ENCODE data around the gene CLCN2. TPM values are rescaled to one million over a fixed set of nuclear protein-coding genes. Genes with fewer than 3 reads are reported as not detected.
"Not testable (repeated sequence)": the region's sequence is repeated elsewhere in the genome, so short reads cannot be mapped to it uniquely, and the experiment has no call there.

Gene CLCN2
- total RNA-seq, 2 experiments from 2014 or later: 3.0 to 3.6 TPM

- POLR2A ChIA-PET: no interaction called here
- Mint-ChIP-seq H3K36me3 (ENCODE audit: low read depth) (no peaks in the 10 kb centered on the region), H3K4me3 (no peak overlapping the region), H3K4me1 (no peaks in the 10 kb centered on the region), H3K27me3 (no peaks in the 10 kb centered on the region), H3K27ac (no peak overlapping the region), H3K9me3 (no peaks in the 10 kb centered on the region)
- CTCF ChIA-PET: interaction anchor here (0.6 to 2.2 kb wide), 2 partner anchors 8 to 186 kb away, joined by 3 to 8 read pairs; partner anchors contain the start of gene FAM131A
- no peak for DNase-seq
Observed at GRCh38 chr3:184344579-184345316, 16.7 kb downstream of the CLCN2 start.

- Mint-ChIP-seq H3K27me3 (no peaks in the 10 kb centered on the region), H3K9me3 (no peaks in the 10 kb centered on the region), H3K36me3 (ENCODE audit: low read depth) (no peaks in the 10 kb centered on the region), H3K4me3 (no peak overlapping the region), H3K4me1 (peaks cover 3% of the 10 kb centered on the region), H3K27ac (no peak overlapping the region)
- ChIA-PET POLR2A (no interaction called here), CTCF (no interaction called here)
- no peak for DNase-seq
Observed at GRCh38 chr3:184343200-184343876, 18.1 kb downstream of the CLCN2 start.

DNA sequence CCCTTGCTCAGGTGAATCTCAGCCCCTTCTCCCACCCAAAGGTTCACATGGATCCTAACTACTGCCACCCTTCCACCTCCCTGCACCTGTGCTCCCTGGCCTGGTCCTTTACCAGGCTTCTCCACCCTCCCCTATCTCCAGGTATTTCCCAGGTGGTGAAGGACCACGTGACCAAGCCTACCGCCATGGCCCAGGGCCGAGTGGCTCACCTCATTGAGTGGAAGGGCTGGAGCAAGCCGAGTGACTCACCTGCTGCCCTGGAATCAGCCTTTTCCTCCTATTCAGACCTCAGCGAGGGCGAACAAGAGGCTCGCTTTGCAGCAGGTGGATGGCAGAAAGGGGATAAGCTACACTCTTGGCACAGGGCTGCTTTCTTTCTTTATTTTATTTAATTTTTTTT, 19.5 kb downstream of the CLCN2 start:
- H3K27ac Mint-ChIP-seq: no peak overlapping the region
- H3K9me3 Mint-ChIP-seq: no peaks in the 10 kb centered on the region
- no peak for DNase-seq
- no peaks in the 10 kb centered on the region for H3K27me3 Mint-ChIP-seq
- ChIA-PET CTCF (interaction anchor here (0.8 to 1.9 kb wide), 2 partner anchors 10 to 12 kb away, joined by 4 to 5 read pairs; no protein-coding TSS in a partner anchor), POLR2A (no interaction called here)
- H3K4me1 Mint-ChIP-seq: peaks cover 15% of the 10 kb centered on the region
- no peaks in the 10 kb centered on the region for H3K36me3 Mint-ChIP-seq (ENCODE audit: low read depth)
- H3K4me3 Mint-ChIP-seq: no peak overlapping the region

GRCh38 chr3:184339451-184340135, 21.8 kb downstream of the CLCN2 start:
- POLR2A ChIA-PET: not testable (repeated sequence)

GRCh38 chr3:184339001-184339400, 22.4 kb downstream of the CLCN2 start:
- CTCF ChIA-PET: interaction anchor here (0.9 to 2.2 kb wide), 4 partner anchors 9 to 21 kb away, joined by 3 to 6 read pairs (median 4); no protein-coding TSS in a partner anchor
- Mint-ChIP-seq H3K27me3 (no peaks in the 10 kb centered on the region), H3K27ac (no peak overlapping the region), H3K9me3 (no peaks in the 10 kb centered on the region), H3K4me1 (peaks cover 34% of the 10 kb centered on the region), H3K4me3 (no peak overlapping the region), H3K36me3 (ENCODE audit: low read depth) (peaks cover 4% of the 10 kb centered on the region)
- no peak for DNase-seq
- POLR2A ChIA-PET: no interaction called here

More at GRCh38 chr3:184339451-184340135, 21.8 kb downstream of the CLCN2 start:
- not testable (repeated sequence) for H3K9me3 Mint-ChIP-seq; DNase-seq; H3K36me3 Mint-ChIP-seq (ENCODE audit: low read depth); H3K27me3 Mint-ChIP-seq; H3K27ac Mint-ChIP-seq; H3K4me3 Mint-ChIP-seq
- CTCF ChIA-PET: interaction anchor here (0.9 to 2.2 kb wide), 4 partner anchors 9 to 21 kb away, joined by 3 to 6 read pairs (median 4); no protein-coding TSS in a partner anchor
- H3K4me1 Mint-ChIP-seq: peaks cover 28% of the 10 kb centered on the region

- ChIA-PET POLR2A (no interaction called here), CTCF (interaction anchor here (0.9 to 2.2 kb wide), 4 partner anchors 10 to 22 kb away, joined by 3 to 6 read pairs (median 4); no protein-coding TSS in a partner anchor)
- Mint-ChIP-seq H3K9me3 (no peaks in the 10 kb centered on the region), H3K27ac (no peak overlapping the region), H3K4me3 (no peak overlapping the region), H3K36me3 (ENCODE audit: low read depth) (peaks cover 9% of the 10 kb centered on the region), H3K4me1 (peaks cover 39% of the 10 kb centered on the region), H3K27me3 (no peaks in the 10 kb centered on the region)
- DNase-seq: no peak
Observed at GRCh38 chr3:184338511-184338945, 22.9 kb downstream of the CLCN2 start.

- H3K4me3 Mint-ChIP-seq: no peak overlapping the region
- no peaks in the 10 kb centered on the region for H3K27me3 Mint-ChIP-seq
- peaks cover 14% of the 10 kb centered on the region for H3K36me3 Mint-ChIP-seq (ENCODE audit: low read depth)
- H3K27ac Mint-ChIP-seq: no peak overlapping the region
- CTCF ChIA-PET: interaction anchor here (0.6 to 2.2 kb wide), 6 partner anchors 8 to 34 kb away, joined by 3 to 8 read pairs (median 6); no protein-coding TSS in a partner anchor
- DNase-seq: no peak
- H3K9me3 Mint-ChIP-seq: no peaks in the 10 kb centered on the region
- POLR2A ChIA-PET: no interaction called here
- peaks cover 44% of the 10 kb centered on the region for H3K4me1 Mint-ChIP-seq
Observed at GRCh38 chr3:184337981-184338380, 23.4 kb downstream of the CLCN2 start.

GRCh38 chr3:184337399-184337714, 24.0 kb downstream of the CLCN2 start, which contains the start of gene FAM131A:
Gene FAM131A, plus strand, starts transcription at chr3:184337600. Its CDS starts 31 bp downstream, at chr3:184337631.
- peaks cover 50% of the 10 kb centered on the region for H3K4me1 Mint-ChIP-seq
- DNase-seq: no peak
- peaks cover 21% of the 10 kb centered on the region for H3K36me3 Mint-ChIP-seq (ENCODE audit: low read depth)
- peak within 1 kb of the TSS; percentile 88 for H3K27ac Mint-ChIP-seq
- H3K4me3 Mint-ChIP-seq: peak within 1 kb of the TSS; percentile 73
- H3K9me3 Mint-ChIP-seq: no peaks in the 10 kb centered on the region
- ChIA-PET POLR2A (no interaction called here), CTCF (interaction anchor here (0.8 to 2.0 kb wide), 4 partner anchors 9 to 17 kb away, joined by 4 to 8 read pairs (median 6); no protein-coding TSS in a partner anchor)
- no peaks in the 10 kb centered on the region for H3K27me3 Mint-ChIP-seq

DNA sequence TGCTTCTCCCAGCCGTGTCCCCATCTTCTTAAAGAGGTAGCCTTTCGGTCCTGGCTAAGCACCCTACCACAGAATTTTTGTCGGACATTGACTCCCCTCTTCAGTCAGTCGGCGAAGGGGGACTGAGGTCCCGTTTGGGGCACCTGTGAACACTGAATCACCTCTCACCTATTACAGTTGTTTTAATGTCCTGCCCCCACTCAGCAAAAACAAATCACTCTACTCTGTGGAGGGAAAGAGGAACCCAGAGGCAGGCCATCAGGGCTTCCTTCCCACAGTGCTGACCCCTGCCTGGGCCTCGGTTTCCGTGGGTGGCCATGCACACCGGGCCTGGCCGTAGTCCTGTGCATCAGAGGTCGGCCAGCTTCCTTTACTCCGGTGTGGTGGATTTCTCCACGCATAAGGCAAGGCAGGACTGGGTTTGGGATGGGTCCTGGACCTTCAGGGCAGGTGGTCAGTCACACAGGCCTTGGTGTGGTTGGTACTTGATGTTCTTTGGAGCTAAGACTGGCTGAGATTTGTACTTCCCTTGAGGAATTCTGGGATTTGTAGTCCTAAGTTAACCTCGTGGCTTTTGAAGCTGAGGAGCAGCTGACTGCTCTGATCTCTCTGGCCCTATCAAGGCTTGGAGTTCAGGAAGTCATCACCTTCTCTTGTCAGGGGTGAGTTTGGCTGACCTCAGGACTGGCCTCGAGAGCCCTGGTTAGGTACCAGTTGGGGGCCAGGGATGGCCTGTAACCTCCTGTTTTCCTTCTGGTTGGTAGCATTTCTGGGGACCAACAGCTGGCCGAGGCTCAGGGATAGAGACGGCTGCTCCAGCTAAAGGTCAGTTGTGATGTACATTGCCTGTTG, 24.6 kb downstream of the CLCN2 start:
- Mint-ChIP-seq H3K27me3 (no peaks in the 10 kb centered on the region), H3K4me3 (peak overlapping the region; percentile 73), H3K36me3 (ENCODE audit: low read depth) (peaks cover 27% of the 10 kb centered on the region), H3K9me3 (no peaks in the 10 kb centered on the region), H3K27ac (peak overlapping the region; percentile 88), H3K4me1 (peaks cover 54% of the 10 kb centered on the region)
- ChIA-PET POLR2A (no interaction called here), CTCF (interaction anchor here (0.8 to 2.0 kb wide), 3 partner anchors 9 to 11 kb away, joined by 4 to 8 read pairs (median 6); no protein-coding TSS in a partner anchor)
- DNase-seq: no peak

GRCh38 chr3:184335661-184336546, 25.5 kb downstream of the CLCN2 start:
- Mint-ChIP-seq H3K4me3 (peak overlapping the region; percentile 73), H3K36me3 (ENCODE audit: low read depth) (peaks cover 35% of the 10 kb centered on the region), H3K4me1 (peaks cover 54% of the 10 kb centered on the region), H3K27ac (peak overlapping the region; percentile 88), H3K9me3 (no peaks in the 10 kb centered on the region), H3K27me3 (no peaks in the 10 kb centered on the region)
- peak; percentile 83 for DNase-seq
- ChIA-PET POLR2A (no interaction called here), CTCF (interaction anchor here (0.8 to 2.0 kb wide), 3 partner anchors 10 to 20 kb away, joined by 4 to 8 read pairs (median 5); no protein-coding TSS in a partner anchor)

DNA sequence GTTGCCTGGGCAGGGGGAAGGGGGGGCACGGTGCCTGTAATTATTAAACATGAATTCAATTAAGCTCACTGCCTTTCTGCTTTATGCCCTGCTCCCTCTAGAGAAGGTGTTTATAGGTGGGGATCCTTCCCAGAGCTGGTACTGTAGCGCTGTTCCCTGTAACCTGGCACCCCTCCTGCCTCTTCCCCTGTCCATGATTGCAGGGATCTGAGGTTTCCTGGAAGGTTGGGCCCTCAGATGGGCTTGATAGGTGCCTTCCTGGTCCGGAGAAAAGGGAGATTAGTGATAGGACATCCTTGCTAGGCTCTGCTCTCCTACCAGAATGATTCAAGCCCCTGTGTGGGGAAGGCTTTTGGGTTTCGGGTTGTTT, 26.1 kb downstream of the CLCN2 start:
- POLR2A ChIA-PET: no interaction called here
- Mint-ChIP-seq H3K9me3 (no peaks in the 10 kb centered on the region), H3K4me3 (peak overlapping the region; percentile 73), H3K36me3 (ENCODE audit: low read depth) (peaks cover 38% of the 10 kb centered on the region), H3K27ac (peak overlapping the region; percentile 87), H3K4me1 (peaks cover 54% of the 10 kb centered on the region), H3K27me3 (no peaks in the 10 kb centered on the region)
- no peak for DNase-seq
- CTCF ChIA-PET: interaction anchor here (0.8 to 1.0 kb wide), 2 partner anchors 17 to 19 kb away, joined by 4 to 5 read pairs; no protein-coding TSS in a partner anchor

Measured in activated CD4-positive, alpha-beta T cell treated with anti-CD3 and anti-CD28 coated beads, Interleukin-2, amount 10 ng/mL, durations not matched to agents 7 days and 5 days (primary cell).